NCI-H774 (cell line): ENCODE data around the gene CFAP97.
"Not testable (repeated sequence)": the region's sequence is repeated elsewhere in the genome, so short reads cannot be mapped to it uniquely, and the experiment has no call there.

ENCODE experiments used
- DNase-seq: peaks from one replicate; lab custom pipeline; 2025; lab: John Stamatoyannopoulos, UW

Gene CFAP97

GRCh38 chr4:185222598-185222997, 18.8 kb upstream of the CFAP97 start:
- DNase-seq = no peak

DNA sequence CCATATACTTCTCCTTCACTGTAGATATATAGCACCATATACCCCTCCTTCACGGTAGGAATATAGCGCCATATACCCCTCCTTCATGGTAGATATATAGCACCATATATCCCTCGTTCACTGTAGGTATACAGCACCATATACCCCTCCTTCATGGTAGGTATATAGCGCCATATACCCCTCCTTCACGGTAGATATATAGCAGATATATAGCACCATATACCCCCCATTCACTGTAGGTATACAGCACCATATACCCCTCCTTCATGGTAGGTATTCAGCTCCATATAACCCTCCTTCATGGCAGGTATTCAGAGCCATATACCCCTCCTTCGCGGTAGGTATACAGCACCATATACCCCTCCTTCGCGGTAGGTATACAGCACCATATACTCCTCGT, 18.1 kb upstream of the CFAP97 start:
- no peak for DNase-seq

GRCh38 chr4:185221491-185221890, 17.7 kb upstream of the CFAP97 start:
- no peak for DNase-seq

- no peak for DNase-seq
These were observed 15.9 kb upstream of the CFAP97 start for GRCh38 chr4:185219551-185220344.

GRCh38 chr4:185218312-185218711, 14.5 kb upstream of the CFAP97 start:
- no peak for DNase-seq

DNA sequence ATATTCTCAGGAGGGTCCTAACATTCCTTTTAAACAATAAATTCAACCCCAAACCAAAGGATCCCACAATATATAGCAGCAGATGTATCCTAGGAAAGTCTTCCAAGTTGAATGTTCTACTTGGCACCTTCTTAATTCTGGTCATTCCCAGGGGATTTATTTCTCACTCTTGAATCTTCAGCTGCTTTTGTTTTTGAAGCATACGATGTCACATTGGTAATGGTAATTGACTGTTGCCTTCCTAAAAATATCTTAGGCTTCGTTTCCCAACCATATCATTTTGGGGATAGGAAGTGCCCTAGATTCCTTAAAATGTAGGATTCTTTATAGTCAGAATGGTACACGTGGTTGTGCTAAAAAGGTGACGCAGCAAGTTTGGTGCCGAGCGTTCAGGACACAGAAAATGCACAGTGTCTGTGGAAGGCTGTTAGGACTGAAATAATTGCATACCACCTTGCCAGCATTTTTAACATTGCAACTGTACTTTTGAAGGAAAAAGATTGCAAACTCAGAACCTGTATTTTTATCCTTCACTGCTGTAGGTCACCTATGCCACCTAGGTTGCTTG, 13.7 kb upstream of the CFAP97 start:
- no peak for DNase-seq

DNA sequence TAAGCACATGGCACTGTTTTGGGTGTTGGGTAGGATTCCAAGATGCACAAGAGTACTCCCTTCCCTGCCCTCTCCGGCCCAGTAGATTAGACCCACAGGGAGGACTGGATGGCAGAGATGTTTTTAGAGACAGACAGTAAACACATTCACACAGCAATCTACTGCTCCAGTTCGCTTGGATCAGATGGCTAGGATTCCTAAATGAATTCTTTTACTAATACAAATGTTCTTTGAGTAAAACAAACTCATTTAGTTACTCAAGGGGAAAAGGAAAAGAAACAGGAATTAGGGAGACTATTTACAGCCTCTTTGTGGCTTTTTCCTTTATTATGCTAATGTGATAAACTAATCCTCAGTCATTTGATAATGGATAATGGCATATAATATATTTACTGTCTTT, 11.5 kb upstream of the CFAP97 start:
- no peak for DNase-seq

DNA sequence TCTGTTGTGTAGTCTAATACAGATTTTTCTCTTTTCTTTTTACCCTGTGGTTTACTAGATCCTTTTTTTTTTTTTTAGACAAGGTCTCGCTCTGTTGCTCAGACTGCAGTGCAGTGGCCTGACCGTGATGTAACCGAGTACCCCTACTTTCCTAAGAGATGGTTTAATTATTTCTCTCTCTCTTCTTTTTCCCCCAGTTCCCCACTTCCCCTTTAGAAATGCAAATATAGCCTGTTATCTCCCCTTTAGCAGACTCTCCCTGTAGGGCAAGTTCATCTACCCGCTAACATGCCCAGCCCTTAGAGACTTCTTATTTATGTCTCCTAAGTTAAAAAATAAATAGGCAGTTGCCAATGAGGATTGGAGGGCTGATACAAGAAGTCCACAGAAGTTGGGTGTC, 10.1 kb upstream of the CFAP97 start:
- DNase-seq = no peak

DNA sequence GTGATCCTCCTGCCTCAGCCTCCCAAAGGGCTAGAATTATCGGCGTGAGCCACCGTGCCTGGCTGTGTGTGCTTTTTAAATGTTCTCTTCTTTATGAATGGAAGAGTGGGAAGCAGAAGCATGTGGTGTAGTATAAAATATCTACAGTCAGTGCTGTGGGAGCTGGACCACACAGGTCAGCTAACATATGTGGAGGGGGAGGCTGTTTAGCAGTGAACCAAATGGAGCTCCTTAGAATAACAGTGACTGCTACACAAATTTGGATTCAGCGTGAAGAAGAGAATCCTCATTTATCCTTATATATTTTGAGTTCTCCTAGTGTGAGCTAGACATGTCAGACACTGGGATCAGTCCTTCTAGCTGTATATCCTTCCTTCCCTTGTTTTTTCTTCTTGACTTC, 8.8 kb upstream of the CFAP97 start:
- DNase-seq = no peak

DNA sequence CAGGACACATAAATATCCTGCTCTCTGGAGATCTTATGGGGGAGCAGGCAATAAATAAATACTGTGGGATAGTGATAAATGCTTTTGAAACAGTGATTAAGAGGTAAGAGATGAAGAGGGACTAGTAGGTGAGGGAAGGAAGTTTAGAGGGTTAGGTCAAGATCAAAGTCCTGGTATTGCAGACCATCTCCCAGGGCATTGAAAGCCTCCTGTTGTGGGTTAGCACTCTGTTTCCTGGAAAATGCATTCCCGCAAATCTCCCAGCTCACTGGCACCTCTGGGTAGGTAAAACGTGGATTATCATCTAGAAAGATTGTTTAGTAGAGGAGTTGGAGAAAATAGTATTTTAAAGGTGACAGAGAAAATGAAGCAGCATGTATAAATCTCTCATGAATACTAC, 7.8 kb upstream of the CFAP97 start:
- no peak for DNase-seq

GRCh38 chr4:185211035-185211434, 7.2 kb upstream of the CFAP97 start:
- DNase-seq = no peak

GRCh38 chr4:185210102-185210981, 6.5 kb upstream of the CFAP97 start:
- peak; percentile 3 for DNase-seq

DNA sequence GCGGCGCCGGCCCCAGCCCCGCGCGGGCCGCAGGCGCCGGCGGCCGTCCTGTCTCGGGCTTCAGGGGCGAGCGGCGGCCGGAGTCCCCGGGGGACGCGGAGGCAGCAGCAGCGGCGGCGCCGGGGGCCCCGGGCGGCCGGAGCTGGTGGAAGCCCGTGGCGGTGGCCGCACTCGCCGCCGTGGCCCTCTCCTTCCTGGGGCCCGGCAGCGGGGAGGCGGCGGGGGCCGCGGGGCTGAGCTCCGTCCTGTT, 6.0 kb upstream of the CFAP97 start:
- DNase-seq = not testable (repeated sequence)

DNA sequence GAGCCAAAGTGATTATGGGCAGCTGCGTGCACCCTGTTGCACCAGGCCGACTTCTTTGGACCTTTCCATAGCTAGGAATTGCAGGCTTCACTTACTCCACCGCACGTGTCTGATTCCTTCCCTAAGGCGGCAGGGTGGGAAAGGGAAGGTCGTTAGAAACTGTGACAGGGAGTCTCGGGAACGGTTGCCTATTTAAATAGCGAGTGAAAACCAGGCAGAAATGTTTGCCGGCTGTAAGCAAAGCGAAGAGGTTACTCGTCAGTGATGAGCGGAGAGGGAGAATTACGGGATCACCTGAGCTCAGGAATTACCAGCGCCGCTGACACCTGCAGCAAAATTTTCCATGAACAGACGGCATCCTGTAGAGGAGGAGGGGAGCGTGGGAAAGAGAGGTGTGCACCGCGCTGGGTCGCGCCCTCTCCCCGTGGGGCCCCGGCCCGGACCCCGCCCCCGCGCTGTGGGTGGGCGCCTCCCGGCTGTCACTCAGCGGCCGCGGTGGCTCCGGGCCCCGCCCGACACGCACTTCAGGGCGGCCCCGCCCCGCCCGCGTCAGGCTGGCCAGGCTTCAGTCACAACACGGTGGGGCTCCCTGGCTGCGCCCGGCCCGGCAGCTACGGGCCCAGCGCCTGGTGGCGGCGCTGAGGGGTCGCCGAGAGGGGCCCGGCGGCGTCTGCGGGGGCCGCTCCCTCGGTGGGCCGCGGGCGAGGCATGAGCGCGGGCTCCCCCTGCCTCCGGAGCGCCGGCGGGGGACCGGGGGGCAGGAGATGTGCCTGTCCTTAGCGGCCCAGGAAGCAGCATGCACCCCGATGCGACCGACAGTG, 5.4 kb upstream of the CFAP97 start, which contains the start of gene SNX25:
TSS of gene SNX25 (plus strand) at position 568 of the 821 bp plus-strand sequence. CDS start at position 797, 229 bp downstream.
- peak; percentile 61 for DNase-seq

DNA sequence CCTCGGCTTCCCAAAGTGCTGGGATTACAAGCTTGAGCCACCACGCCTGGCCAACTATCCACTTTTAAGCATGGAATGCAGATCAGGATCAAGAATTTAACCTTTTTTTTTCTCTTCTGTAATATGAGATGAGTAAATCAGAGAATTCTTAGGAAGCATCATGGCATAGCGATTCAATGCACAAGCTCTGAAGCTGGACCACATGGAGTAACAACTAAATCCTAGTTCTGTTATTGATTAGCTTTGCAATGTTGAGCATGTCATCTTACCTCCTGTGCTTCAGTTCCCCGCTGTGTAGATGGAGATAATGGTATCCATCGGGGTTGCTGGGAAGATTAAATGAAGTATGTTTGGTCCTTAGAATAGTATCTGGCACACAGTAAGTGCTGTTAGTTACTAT, 3.7 kb upstream of the CFAP97 start:
- no peak for DNase-seq

DNA sequence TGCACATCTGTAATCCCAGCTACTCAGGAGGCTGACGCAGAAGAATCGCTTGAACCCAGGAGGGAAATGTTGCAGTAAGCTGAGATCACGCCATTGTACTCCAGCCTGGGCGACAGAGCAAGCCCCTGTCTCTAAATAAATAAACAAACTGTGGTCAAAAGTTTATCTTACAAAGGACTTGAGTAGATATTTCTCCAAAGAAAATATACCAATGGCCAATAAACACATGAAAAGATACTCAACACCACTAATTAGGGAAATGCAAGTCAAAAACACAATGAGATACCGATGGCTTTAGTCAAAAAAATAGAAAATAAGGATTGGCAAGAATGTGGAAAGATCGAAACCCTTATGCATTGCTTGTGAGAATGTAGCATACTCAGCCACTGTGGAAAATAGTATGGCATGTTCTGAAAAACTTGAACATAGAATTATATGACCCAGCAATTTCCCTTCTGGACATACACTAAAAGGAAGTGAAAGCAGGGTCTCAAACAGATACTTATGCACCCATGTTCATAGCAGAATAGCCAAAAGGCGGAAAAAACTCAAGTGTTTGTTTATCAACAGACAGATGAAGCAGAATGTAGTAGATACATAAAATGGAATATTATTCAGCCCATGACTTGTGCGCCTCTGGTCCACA, 2.0 kb upstream of the CFAP97 start:
- DNase-seq = no peak

- not testable (repeated sequence) for DNase-seq
These were observed 1.3 kb upstream of the CFAP97 start for GRCh38 chr4:185205073-185205472.

DNA sequence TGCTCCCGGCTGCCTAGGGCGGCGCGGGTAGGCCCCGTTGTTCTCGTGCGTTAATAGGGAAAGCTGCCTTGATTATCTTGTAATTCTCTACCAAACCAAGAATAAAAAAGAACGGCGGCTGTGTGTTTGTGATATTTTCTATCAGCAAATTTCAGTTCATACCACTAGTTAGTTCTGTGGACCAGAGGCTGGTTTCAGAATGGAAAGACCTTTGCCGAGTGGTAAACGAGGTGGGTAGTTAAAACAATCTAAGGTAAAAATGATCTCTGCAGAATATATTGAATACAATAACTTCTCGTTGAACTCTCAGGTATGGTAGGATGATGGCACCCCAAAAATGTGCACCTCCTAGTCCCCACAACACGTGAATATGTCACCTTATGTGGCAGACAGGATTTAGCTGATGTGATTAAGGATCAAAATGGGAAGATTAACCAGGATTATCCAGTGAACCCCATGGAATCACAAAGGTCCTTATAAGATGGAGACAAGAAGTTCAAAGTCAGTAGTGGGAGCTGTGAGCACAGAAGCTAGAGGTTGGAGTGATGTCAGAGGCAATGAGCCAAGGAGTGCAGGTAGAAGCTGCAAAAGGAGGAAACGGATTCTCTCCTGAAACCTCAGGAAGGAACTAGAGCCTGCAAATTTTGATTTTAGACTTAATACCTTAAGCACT, 574 bp upstream of the CFAP97 start:
- DNase-seq = no peak

DNA sequence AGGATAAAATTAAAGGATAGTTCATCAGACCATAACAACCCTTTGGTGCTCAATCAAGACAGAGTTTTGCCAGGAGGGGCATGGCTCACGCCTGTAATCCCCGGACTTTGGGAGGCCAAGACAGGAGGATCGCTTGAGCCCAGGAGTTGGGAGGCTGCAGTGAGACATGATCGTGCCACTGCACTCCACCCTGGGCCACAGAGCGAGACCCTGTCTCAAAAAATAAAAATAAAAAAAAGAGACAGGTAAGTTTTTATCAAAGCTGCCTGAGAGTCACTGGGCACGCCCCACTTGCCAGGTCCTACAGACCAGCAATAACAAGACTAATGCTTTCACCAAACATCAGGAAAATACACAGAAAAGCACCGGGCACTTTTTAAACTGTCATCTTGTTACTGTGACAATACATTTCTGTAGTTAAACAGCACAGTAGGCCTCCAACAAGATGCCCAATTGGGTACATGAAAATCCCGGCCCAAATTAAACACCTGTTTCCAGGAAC, 765 bp downstream of the CFAP97 start:
- DNase-seq = no peak

DNA sequence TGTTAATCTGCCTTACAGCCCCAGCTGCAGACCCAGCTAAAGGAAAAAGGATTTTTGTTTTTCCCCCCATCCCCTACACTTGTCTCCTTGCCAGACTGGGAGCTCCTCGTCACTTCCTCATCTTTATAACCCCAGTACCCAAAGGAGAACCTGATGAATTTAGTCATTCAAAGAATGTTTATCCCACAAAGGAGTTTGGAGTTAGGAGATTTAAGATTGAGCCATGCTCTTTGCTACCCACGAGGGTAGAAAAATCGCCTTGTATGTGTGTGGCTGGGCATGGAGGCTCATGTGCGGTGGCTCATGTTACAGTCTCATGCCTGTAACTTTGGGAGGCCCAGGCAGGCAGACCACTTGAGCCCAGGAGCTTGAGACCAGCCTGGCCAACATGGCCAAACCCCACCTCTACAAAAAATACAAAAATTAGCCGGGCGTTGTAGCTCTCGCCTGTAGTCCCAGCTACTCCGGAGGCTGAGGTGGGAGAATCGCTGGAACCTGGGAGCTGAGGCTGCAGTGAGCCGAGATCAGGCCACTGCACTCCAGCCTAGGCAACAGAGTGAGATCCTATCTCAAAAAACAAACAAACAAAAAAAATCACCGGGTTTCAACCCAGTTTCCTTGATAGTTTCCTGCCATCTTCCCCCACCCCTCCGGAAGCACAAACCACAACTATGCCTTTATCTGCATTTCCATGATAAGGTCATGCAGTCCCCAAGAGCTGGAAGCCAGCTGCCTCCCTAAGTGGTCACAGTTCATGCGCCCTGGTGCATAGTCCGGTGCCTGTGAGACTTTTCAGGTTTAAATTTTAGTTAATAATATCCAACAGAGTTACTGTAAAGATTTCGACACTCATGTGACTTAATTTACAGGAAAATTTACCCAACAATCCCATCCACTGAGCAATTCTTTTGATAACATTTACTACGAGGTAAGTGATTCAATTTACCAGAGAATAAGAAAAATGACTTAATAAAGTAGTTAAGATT, 1.5 kb downstream of the CFAP97 start:
- no peak for DNase-seq
